ENCODE measurements around the gene MTHFD1L.

DNA sequence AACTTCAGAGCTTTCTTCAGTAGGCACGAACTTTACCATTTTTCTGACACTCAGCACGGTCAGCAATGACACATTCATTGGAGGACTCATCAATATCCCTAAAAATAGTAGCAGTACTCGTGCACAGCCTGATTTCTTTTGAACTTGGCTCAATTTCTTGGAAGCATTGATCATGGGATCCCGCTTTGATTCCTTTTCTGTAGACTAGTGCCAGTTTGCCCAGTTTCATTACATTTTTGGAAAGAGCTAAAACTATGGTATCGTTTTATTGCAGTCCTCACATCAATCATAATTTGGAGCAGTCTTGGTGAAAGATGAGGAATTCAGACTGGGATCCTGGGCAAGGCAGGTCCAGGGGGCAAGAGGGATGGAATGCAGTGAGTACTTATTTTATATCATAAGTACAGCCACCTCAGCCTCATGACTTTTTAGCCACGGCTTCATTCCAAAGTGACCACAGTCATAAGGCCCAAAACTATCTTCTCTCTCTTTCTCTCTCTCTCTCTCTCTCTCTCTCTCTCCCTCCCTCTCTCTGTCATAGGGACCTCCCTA lies 203.3 kb downstream of the MTHFD1L start:
- no peak for TF ChIP-seq POLR2A (IDR thresholded peaks at IDR 0.05; ENCODE audit: low read depth, low read length)
- no peak for TF ChIP-seq POLR2AphosphoS5 (IDR thresholded peaks at IDR 0.05; ENCODE audit: low read depth, low read length)
- no peak for TF ChIP-seq TAF1 (IDR thresholded peaks at IDR 0.05; ENCODE audit: low read depth, low read length)
- no peak for TF ChIP-seq POU2F2 (IDR thresholded peaks at IDR 0.05; ENCODE audit: low read depth, low read length)

Measured in GM12891 (cell line).